Measurements from ENCODE around the gene PRM2.

DNA sequence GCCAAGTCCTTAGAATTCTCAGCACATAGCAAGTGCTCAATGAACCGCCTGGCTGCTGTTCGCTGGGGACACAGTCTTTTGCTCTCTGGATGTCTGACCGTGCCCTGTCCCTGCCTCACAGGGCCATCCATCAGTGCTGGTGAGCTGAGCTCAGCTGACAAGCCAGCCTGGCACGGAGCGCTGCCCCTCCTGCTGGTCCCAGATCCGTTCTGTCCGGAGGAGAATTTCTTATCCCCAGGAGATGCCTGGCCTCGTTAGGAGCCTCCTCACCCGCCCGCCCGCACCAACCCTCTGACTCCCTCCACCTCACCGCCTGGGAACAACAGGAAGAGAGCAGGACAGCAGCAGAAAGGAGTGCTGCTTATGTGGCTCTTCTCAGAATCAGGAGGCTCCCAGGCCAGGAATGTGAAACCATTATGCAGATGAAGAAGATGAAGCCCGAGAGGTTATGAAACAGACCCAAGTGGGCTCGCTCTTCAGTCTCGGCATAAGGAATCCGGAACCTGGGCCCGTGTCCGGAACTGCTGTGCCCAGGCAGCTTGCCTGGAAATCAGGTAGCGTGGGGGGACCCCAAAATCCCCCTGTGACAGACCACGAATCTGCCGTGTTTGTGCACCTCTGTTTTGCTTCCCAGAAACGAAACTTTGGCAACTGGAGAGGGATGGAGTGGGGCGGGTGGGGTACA, 40.2 kb upstream of the PRM2 start:
- TF ChIP-seq POLR2A (IDR thresholded peaks at IDR 0.05) = no peak
- TF ChIP-seq, protein P1, sequence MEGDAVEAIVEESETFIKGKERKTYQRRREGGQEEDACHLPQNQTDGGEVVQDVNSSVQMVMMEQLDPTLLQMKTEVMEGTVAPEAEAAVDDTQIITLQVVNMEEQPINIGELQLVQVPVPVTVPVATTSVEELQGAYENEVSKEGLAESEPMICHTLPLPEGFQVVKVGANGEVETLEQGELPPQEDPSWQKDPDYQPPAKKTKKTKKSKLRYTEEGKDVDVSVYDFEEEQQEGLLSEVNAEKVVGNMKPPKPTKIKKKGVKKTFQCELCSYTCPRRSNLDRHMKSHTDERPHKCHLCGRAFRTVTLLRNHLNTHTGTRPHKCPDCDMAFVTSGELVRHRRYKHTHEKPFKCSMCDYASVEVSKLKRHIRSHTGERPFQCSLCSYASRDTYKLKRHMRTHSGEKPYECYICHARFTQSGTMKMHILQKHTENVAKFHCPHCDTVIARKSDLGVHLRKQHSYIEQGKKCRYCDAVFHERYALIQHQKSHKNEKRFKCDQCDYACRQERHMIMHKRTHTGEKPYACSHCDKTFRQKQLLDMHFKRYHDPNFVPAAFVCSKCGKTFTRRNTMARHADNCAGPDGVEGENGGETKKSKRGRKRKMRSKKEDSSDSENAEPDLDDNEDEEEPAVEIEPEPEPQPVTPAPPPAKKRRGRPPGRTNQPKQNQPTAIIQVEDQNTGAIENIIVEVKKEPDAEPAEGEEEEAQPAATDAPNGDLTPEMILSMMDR (IDR thresholded peaks at IDR 0.05) = no peak
